SK-N-SH treated with all-trans-retinoic acid at 6 μM for 48 hours (cell line): ENCODE data around the gene PAK5.

Experiments
- ATAC-seq: fragments of 200-7000 bp; cut with Tn5 transposase; 3 replicates; pipeline ENCODE4 v1.9.1; 2020; ENCODE audit warnings: mild to moderate bottlenecking, moderate library complexity
- ARNTL ChIP-seq: fragments of 450-650 bp; formaldehyde crosslinking; IDR thresholded peaks from 2 replicates; pipeline ENCODE4 v1.5.0; 2020; ENCODE audit warnings: low read depth, mild to moderate bottlenecking, moderate library complexity, borderline replicate concordance
- BACH2 ChIP-seq: fragments of 250-450 bp; sonication (Bioruptor Pico); IDR thresholded peaks from 2 replicates; pipeline ENCODE4 v1.9.0; 2021; ENCODE audit warnings: mild to moderate bottlenecking, borderline replicate concordance
- CSDC2 ChIP-seq: fragments of 250-450 bp; sonication (Bioruptor Pico); IDR thresholded peaks from 2 replicates; pipeline ENCODE4 v1.5.0; 2020; ENCODE audit warnings: mild to moderate bottlenecking, moderate library complexity
- ESRRG ChIP-seq: fragments of 250-450 bp; sonication (Bioruptor Pico); IDR thresholded peaks from 2 replicates; pipeline ENCODE4 v1.6.1; 2021; ENCODE audit warnings: mild to moderate bottlenecking
- GLIS3 ChIP-seq: fragments of 250-450 bp; sonication (Bioruptor Pico); IDR thresholded peaks from 2 replicates; pipeline ENCODE4 v1.5.0; 2020; ENCODE audit warnings: mild to moderate bottlenecking, moderate library complexity
- ISL1 ChIP-seq: fragments of 250-450 bp; sonication (Bioruptor Pico); IDR thresholded peaks from 2 replicates; pipeline ENCODE4 v2.1.2; 2022; ENCODE audit warnings: mild to moderate bottlenecking, moderate library complexity
- OSR1 ChIP-seq: fragments of 250-450 bp; sonication (Bioruptor Pico); IDR thresholded peaks from 2 replicates; pipeline ENCODE4 v1.8.0; 2022; ENCODE audit warnings: moderate library complexity, mild to moderate bottlenecking, inconsistent platforms
- PPARA ChIP-seq: fragments of 250-450 bp; sonication (Bioruptor Pico); IDR thresholded peaks from 2 replicates; pipeline ENCODE4 v1.5.0; 2020; ENCODE audit warnings: mild to moderate bottlenecking, borderline replicate concordance
- SNAI2 ChIP-seq: fragments of 250-450 bp; sonication (Bioruptor Pico); IDR thresholded peaks from 2 replicates; pipeline ENCODE4 v1.5.0; 2020; ENCODE audit warnings: mild to moderate bottlenecking, moderate library complexity
- TCF4 ChIP-seq: fragments of 250-450 bp; sonication (Bioruptor Pico); IDR thresholded peaks from 2 replicates; pipeline ENCODE4 v1.8.0; 2021; ENCODE audit warnings: mild to moderate bottlenecking, moderate library complexity, borderline replicate concordance
- TOX ChIP-seq: fragments of 250-450 bp; sonication (Bioruptor Pico); IDR thresholded peaks from 2 replicates; pipeline ENCODE4 v1.8.0; 2021; ENCODE audit warnings: mild to moderate bottlenecking, moderate library complexity, borderline replicate concordance
- ZC3H10 ChIP-seq: fragments of 250-450 bp; sonication (Bioruptor Pico); IDR thresholded peaks from 2 replicates; pipeline ENCODE4 v1.5.1; 2021; ENCODE audit warnings: mild to moderate bottlenecking, moderate library complexity
- ZFP3 ChIP-seq: fragments of 250-450 bp; sonication (Bioruptor Pico); IDR thresholded peaks from 2 replicates; pipeline ENCODE4 v1.5.0; 2020; ENCODE audit warnings: mild to moderate bottlenecking, moderate library complexity
- ZFP30 ChIP-seq: fragments of 450-650 bp; formaldehyde crosslinking; IDR thresholded peaks from 2 replicates; pipeline ENCODE4 v1.5.0; 2022; ENCODE audit warnings: mild to moderate bottlenecking, moderate library complexity
- ZNF565 ChIP-seq: fragments of 450-650 bp; formaldehyde crosslinking; conservative IDR thresholded peaks from 2 replicates; pipeline ENCODE4 v1.5.0; 2020; ENCODE audit warnings: low read depth, mild to moderate bottlenecking, moderate library complexity
- ZNF70 ChIP-seq: fragments of 450-650 bp; formaldehyde crosslinking; IDR thresholded peaks from 2 replicates; pipeline ENCODE4 v1.5.0; 2020; ENCODE audit warnings: mild to moderate bottlenecking, moderate library complexity
- ZNF8 ChIP-seq: fragments of 450-650 bp; formaldehyde crosslinking; IDR thresholded peaks from 2 replicates; pipeline ENCODE4 v1.5.0; 2020; ENCODE audit warnings: mild to moderate bottlenecking, moderate library complexity
- TF ChIP-seq, protein P1 (sequence below): fragments of 250-450 bp; sonication (Bioruptor Pico); IDR thresholded peaks from 2 replicates; pipeline ENCODE4 v1.8.0; 2020; ENCODE audit warnings: mild to moderate bottlenecking, moderate library complexity, borderline replicate concordance
- TF ChIP-seq, protein P2 (sequence below): fragments of 250-450 bp; sonication (Bioruptor Pico); IDR thresholded peaks from 2 replicates; pipeline ENCODE4 v1.8.0; 2021; ENCODE audit warnings: low read depth, mild to moderate bottlenecking, moderate library complexity, borderline replicate concordance
- TF ChIP-seq, protein P3 (sequence below): fragments of 250-450 bp; sonication (Bioruptor Pico); IDR thresholded peaks from 2 replicates; pipeline ENCODE4 v1.5.1; 2021; ENCODE audit warnings: mild to moderate bottlenecking, moderate library complexity
- TF ChIP-seq, protein P4 (sequence below): fragments of 250-450 bp; sonication (Bioruptor Pico); IDR thresholded peaks from 2 replicates; pipeline ENCODE4 v1.5.1; 2020; ENCODE audit warnings: low read depth, mild to moderate bottlenecking, moderate library complexity

Gene PAK5

DNA sequence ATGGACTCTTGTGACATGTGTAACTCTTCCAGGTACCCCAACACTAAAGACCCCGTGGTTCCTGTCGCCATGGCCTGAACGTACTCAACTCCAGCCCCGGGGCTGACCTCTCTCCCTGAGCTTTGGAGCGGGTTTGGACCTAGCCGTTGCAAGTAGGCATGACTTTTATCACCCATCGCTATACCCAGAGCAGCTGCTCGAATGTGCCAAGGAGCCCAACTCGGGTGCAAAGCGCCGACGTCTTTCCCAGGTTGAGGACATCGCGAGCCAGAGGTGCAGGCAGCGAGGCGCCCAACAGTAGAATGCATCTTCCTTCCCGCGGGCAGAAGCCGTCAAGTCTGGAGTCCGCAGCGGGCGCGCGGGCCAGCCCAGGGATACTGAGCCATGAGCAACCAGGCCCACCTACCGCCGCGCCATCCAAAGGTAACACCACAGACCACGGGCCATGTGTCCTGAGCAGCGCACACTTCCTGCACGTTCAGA lies 330.1 kb downstream of the PAK5 start (continued):
- no peak for TF ChIP-seq ZNF70 (CRISPR knock-in tag)
- TF ChIP-seq, protein P1, sequence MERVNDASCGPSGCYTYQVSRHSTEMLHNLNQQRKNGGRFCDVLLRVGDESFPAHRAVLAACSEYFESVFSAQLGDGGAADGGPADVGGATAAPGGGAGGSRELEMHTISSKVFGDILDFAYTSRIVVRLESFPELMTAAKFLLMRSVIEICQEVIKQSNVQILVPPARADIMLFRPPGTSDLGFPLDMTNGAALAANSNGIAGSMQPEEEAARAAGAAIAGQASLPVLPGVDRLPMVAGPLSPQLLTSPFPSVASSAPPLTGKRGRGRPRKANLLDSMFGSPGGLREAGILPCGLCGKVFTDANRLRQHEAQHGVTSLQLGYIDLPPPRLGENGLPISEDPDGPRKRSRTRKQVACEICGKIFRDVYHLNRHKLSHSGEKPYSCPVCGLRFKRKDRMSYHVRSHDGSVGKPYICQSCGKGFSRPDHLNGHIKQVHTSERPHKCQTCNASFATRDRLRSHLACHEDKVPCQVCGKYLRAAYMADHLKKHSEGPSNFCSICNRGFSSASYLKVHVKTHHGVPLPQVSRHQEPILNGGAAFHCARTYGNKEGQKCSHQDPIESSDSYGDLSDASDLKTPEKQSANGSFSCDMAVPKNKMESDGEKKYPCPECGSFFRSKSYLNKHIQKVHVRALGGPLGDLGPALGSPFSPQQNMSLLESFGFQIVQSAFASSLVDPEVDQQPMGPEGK, result no peak

DNA sequence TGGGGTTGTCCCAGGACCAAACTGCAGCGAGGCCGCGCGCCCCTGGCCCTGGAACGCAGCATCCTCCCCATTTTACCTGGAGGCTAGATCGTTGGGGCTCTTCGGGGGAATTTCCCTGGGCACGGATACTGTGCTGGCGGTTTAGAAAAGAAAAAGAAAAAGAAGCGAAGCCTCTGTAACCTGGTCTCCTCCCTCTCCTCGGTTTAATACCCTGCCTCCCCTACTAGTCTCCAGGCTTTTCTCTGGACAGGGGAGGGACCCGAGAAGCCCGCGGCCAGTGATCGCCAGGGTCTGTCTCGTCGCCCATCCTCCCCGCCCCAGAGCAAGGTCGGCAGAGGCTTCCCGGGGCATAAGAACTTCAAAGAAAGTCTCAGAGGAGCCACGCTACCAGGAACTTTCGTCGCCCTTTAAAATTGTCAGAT lies 330.6 kb downstream of the PAK5 start:
- no peak for ATAC-seq
- TF ChIP-seq OSR1 (CRISPR knock-in tag), result no peak
- TF ChIP-seq ZNF565 (CRISPR knock-in tag), result no peak
- TF ChIP-seq PPARA (CRISPR knock-in tag), result no peak
- TF ChIP-seq ZFP3 (CRISPR knock-in tag), result no peak
- TF ChIP-seq, protein P2, sequence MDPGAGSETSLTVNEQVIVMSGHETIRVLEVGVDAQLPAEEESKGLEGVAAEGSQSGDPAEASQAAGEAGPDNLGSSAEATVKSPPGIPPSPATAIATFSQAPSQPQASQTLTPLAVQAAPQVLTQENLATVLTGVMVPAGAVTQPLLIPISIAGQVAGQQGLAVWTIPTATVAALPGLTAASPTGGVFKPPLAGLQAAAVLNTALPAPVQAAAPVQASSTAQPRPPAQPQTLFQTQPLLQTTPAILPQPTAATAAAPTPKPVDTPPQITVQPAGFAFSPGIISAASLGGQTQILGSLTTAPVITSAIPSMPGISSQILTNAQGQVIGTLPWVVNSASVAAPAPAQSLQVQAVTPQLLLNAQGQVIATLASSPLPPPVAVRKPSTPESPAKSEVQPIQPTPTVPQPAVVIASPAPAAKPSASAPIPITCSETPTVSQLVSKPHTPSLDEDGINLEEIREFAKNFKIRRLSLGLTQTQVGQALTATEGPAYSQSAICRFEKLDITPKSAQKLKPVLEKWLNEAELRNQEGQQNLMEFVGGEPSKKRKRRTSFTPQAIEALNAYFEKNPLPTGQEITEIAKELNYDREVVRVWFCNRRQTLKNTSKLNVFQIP (CRISPR knock-in tag), result no peak
- no peak for TF ChIP-seq ZC3H10 (CRISPR knock-in tag)
- no peak for TF ChIP-seq CSDC2 (CRISPR knock-in tag)
- no peak for TF ChIP-seq ZFP30
- no peak for TF ChIP-seq ZNF8 (CRISPR knock-in tag)
- no peak for TF ChIP-seq GLIS3 (CRISPR knock-in tag)
- no peak for TF ChIP-seq ARNTL (CRISPR knock-in tag)
- no peak for TF ChIP-seq TOX (CRISPR knock-in tag)

DNA sequence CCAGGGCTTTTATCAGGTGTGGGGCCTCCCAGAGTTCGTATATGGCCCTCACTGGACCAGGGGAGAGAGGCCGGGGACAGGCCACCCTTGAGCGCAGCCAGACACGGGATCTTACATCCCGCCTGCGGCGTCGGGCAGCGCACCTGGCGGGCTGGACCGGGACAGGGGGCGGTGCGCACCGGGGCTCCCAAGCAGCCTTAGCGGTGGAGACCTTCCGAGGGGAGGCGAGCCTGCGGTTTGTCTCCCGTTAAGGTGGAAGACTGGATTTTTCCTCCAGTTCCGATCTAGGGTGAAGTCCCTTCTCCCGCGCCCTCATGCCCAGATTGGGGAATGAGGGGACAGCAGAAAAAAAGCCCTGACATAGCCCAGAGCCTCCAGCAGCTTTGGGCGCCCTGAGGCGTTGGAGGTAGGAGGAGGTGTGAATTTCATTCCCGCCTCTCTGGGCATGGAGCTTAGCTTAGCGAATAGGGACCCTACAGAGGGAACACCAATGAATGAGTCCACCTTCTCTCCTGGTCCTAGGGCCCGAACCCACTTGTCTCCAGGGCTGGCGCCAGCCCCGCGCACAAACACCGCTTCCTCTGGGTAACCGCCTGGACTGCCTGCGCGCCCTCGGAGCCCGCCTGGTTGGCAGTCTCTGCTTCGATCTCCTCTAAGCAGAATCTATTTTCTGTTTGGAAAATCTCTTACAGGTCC lies 331.2 kb downstream of the PAK5 start:
- no peak for ATAC-seq
- TF ChIP-seq, protein P2 (CRISPR knock-in tag), result no peak
- no peak for TF ChIP-seq TCF4 (CRISPR knock-in tag)
- TF ChIP-seq ZNF8 (CRISPR knock-in tag), result no peak
- no peak for TF ChIP-seq TOX (CRISPR knock-in tag)
- TF ChIP-seq, protein P3, sequence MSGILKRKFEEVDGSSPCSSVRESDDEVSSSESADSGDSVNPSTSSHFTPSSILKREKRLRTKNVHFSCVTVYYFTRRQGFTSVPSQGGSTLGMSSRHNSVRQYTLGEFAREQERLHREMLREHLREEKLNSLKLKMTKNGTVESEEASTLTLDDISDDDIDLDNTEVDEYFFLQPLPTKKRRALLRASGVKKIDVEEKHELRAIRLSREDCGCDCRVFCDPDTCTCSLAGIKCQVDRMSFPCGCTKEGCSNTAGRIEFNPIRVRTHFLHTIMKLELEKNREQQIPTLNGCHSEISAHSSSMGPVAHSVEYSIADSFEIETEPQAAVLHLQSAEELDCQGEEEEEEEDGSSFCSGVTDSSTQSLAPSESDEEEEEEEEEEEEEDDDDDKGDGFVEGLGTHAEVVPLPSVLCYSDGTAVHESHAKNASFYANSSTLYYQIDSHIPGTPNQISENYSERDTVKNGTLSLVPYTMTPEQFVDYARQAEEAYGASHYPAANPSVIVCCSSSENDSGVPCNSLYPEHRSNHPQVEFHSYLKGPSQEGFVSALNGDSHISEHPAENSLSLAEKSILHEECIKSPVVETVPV (CRISPR knock-in tag), result no peak
- no peak for TF ChIP-seq ISL1 (CRISPR knock-in tag)
- TF ChIP-seq ZFP30, result no peak
- TF ChIP-seq, protein P4, sequence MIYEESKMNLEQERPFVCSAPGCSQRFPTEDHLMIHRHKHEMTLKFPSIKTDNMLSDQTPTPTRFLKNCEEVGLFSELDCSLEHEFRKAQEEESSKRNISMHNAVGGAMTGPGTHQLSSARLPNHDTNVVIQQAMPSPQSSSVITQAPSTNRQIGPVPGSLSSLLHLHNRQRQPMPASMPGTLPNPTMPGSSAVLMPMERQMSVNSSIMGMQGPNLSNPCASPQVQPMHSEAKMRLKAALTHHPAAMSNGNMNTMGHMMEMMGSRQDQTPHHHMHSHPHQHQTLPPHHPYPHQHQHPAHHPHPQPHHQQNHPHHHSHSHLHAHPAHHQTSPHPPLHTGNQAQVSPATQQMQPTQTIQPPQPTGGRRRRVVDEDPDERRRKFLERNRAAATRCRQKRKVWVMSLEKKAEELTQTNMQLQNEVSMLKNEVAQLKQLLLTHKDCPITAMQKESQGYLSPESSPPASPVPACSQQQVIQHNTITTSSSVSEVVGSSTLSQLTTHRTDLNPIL (CRISPR knock-in tag), result no peak
- no peak for TF ChIP-seq ZNF565 (CRISPR knock-in tag)
- TF ChIP-seq, protein P1, result no peak
- no peak for TF ChIP-seq ESRRG (CRISPR knock-in tag)
- TF ChIP-seq OSR1 (CRISPR knock-in tag), result no peak
- no peak for TF ChIP-seq ZFP3 (CRISPR knock-in tag)
- no peak for TF ChIP-seq CSDC2 (CRISPR knock-in tag)
- no peak for TF ChIP-seq PPARA (CRISPR knock-in tag)
- TF ChIP-seq ARNTL (CRISPR knock-in tag), result no peak
- no peak for TF ChIP-seq ZNF70 (CRISPR knock-in tag)
- no peak for TF ChIP-seq GLIS3 (CRISPR knock-in tag)
- TF ChIP-seq SNAI2 (CRISPR knock-in tag), result no peak
- no peak for TF ChIP-seq BACH2 (CRISPR knock-in tag)
